ENCODE data around the gene GRPEL2.
"Not testable (repeated sequence)": the region's sequence is repeated elsewhere in the genome, so short reads cannot be mapped to it uniquely, and the experiment has no call there.

GRPEL2 gene

GRCh38 chr5:149376711-149377447 lies 31.6 kb downstream of the GRPEL2 start:
- DNase-seq (ENCODE audit: low read depth in 2 of 2), result no peak

GRCh38 chr5:149378241-149378820 lies 33.0 kb downstream of the GRPEL2 start:
- DNase-seq (ENCODE audit: low read depth in 2 of 2), result no peak

- no peak for DNase-seq (ENCODE audit: low read depth in 2 of 2)
Observed at GRCh38 chr5:149379177-149379761, 34.0 kb downstream of the GRPEL2 start, which contains the start of gene IL17B. IL17B (minus strand) TSS chr5:149379292; CDS start chr5:149379225, 67 bp downstream.

DNA sequence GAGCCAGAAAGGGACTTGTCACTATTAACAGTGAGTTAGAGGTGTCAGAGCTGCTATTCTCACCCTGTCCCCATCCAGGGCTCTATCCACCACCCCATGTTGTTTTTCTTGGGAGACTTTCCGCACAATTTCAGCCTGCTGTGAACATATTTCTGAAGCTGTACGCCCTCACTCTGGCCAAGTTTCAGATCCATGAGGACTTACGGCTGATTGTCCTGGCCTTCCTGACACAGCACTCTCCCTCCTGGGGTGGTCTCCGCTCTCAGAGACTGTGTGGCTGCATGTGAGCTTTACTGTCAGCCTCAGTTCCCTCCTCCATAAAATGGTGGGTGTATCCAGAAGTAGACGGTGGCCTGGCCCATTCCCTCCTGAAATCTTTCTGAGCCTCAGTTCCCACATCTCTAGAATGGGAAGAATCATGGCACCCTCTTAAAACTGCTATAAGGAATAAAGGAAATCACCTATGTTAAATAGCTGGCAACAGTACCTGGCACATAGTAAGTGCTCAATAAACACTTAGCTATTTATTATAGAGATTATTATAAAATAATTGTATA lies 34.6 kb downstream of the GRPEL2 start:
- no peak for DNase-seq (ENCODE audit: low read depth in 2 of 2)

GRCh38 chr5:149380466-149381121 lies 35.3 kb downstream of the GRPEL2 start:
- DNase-seq (ENCODE audit: low read depth in 2 of 2), result no peak

DNA sequence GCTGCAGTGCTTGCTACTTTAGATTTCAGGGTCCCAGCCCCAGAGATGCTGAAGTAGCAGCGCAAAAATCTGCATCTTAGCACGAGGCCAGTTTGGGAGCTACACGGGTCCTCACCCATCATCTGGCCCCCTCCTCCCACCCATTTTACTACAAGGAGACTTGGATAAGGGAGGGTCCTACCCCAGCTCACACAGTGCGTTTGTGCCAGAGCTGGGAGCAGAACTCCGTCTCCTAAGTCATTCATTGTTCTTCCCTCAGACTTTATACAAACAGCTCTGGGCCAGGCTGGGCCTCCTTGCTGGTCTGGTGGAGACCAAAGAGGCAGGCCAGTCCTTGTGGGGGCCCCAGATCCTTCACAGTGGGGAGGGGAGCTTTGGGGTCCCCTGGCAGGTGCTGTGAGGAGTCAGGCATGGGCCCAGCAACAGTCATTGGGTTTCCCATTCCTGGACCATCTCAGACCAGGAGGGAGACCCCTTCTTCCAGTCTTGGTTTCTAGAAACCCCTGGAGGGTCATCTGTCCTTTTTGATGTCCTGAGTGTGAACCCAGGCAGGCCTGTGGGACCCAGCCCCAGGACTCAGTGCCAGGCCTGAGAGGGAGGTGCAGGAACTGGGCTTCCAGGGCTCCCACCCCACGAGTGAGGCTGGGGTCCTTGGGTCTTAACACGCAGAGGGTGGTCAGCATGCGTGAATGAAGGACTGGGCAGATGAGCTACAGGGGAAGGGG lies 36.1 kb downstream of the GRPEL2 start:
- no peak for DNase-seq (ENCODE audit: low read depth in 2 of 2)

- peak; percentile 50 to 55 for DNase-seq (ENCODE audit: low read depth in 2 of 2)
Observed at GRCh38 chr5:149381986-149382338, 36.7 kb downstream of the GRPEL2 start.

DNA sequence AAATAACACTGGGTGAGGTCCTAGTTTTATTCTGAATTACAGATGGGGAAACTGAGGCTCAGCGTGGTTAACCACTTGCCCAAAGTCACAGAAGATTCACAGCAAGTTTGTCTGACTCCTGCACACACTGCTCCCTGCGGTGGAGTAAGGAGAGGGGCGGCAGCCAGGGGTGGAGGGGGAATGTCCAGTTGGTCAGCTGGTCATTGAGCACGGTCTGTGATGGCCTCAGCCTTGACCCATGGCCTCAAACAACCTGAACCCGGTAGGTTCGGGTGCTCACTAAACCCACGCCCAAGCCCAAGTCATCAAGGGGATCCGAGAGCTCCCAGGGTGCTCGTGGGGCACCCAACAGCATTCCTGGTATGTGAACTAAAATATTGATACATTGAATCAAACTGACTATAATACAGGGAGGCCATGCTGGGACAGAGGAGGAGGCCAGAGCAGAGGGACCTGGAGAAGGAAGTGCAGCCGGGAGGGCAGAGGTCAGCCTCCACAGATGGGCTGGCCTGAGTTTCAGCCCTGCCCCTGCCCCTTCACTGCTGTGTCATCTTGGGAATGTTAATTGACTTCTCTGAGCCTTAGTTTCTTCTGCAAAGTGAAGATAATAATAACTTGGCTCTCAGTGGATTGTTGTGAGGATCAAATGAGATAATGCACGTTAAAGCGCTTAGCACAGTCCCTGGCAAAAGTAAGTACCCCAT lies 37.4 kb downstream of the GRPEL2 start:
- no peak for DNase-seq (ENCODE audit: low read depth in 2 of 2)

- no peak for DNase-seq (ENCODE audit: low read depth in 2 of 2)
Observed at GRCh38 chr5:149383399-149383798, 38.1 kb downstream of the GRPEL2 start.

DNA sequence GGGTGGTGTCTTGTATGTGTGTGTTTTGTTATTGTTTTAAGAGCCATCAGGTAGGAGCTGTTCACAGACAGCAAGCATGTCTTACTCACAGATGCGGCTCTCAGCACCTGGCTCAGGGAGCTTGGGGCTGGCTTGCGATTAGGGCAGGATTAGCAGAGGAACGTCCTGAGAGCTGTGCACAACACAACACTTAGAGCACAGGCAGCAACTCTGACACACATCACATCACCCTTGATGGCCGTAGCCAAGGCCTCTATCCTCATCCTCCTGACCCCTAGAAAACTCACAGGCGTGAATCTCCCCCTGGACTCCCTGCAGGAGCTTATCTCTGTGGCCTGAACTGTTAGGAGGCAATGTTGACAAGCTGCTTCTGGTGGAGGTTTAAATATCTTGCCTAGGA lies 40.9 kb downstream of the GRPEL2 start:
- no peak for DNase-seq (ENCODE audit: low read depth in 2 of 2)

GRCh38 chr5:149387081-149387631 lies 41.9 kb downstream of the GRPEL2 start:
- no peak for DNase-seq (ENCODE audit: low read depth in 2 of 2)

DNA sequence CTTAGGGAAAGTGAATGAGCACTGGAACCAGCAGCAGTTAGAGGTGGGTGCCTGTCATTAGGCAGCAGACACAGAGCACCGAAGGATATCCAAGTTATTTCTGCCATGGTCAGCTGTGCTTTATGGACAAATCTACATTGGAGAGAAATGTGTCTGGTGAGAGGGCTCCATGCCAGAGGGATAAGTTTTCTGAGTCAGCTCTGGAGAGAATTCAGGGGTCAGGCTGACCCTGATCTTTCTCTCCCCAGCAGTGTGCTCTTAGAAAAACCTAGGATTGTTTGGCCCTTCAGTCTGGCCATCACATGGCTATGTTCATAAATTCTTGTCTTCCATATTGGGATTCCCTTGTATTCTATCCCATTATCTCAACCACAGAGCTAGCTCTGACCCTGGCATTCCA lies 42.7 kb downstream of the GRPEL2 start:
- no peak for DNase-seq (ENCODE audit: low read depth in 2 of 2)

DNA sequence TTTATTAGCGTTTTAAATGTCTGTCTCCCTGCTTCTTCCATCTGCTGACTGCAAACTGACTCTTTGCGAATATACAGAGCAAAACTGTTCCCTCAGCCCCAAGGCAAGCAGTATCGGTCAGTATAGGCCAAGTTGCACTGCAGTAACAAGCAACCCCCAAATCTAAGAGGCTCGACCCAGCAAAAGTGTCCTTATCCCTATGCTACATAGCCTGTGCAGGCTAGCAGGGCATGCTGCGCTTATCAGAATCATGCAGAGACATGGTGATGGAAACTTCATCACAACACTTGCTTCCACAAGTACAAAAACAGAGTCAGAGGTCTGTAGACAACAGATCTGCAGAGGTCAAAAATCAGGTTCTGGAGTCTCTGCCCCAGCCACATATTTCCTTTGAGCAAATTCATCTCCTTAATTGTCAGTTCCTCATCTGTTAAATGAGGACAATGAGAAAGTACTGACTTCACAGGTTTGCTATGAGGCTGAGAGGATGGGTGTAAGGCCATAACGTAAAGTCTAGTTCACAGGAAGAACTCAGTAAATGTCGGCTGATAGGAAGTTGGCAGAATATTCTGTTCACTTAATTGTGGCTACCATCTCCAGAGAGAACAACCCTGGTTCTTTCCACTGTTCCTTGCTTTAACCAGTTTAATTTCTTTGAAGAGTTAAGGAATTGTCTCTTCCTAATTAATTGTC lies 43.3 kb downstream of the GRPEL2 start:
- no peak for DNase-seq (ENCODE audit: low read depth in 2 of 2)

GRCh38 chr5:149389552-149390495 lies 44.5 kb downstream of the GRPEL2 start:
- DNase-seq (ENCODE audit: low read depth in 2 of 2), result no peak

DNA sequence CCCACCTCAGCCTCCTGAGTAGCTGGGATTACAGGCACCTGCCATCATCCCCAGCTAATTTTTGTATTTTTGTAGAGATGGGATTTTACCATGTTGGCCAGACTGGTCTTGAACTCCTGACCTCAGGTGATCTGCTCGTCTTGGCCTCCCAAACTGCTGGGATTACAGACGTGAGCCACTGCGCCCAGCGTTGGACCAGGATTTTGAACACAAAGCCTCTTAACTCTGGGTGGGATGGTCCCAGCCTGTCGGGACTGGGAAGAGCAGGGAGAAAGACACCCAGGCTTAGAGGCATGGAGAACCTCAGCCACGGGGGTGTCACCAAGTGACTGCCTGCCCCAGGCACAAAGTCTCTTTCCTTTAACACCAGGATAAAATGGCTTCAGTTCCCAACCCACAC lies 45.8 kb downstream of the GRPEL2 start:
- not testable (repeated sequence) for DNase-seq (ENCODE audit: low read depth in 2 of 2)

- no peak for DNase-seq (ENCODE audit: low read depth in 2 of 2)
Observed at GRCh38 chr5:149391524-149391923, 46.2 kb downstream of the GRPEL2 start.

DNA sequence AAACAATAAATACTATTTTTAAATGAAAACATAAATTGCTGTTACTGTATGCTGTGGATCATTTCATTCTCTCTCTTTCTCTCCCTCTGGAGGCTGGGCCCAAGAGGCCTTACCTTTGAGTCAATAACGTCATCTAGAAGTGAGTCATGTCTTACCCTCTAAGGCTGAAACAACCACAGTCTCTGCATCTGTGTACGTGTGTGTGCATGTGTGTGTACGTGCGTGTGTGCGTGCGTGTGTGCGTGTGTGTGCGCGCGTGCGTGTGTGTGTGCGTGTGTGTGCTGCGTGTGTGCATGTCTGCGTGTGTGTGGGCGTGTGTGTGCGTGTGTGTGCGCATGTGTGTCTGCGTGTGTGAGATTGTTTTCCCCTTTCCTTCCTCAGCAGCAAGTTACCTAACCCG lies 47.4 kb downstream of the GRPEL2 start:
- no peak for DNase-seq (ENCODE audit: low read depth in 2 of 2)

DNA sequence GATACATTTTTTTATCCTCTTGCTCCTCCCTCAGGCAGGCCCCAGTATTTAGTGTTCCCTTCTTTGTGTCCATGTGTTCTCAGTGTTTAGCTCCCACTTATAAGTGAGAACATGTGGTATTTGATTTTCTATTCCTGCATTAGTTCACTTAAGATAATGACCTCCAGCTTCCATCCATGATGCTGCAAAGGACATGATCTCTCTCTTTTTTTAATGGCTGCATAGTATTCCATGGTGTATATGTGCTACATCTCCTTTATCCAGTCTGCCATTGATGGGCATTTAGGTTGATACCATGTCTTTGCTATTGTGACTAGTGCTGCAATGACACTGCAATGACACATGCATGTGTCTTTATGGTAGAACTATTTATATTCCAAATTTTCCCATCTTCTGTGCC lies 49.7 kb downstream of the GRPEL2 start:
- not testable (repeated sequence) for DNase-seq (ENCODE audit: low read depth in 2 of 2)

DNA sequence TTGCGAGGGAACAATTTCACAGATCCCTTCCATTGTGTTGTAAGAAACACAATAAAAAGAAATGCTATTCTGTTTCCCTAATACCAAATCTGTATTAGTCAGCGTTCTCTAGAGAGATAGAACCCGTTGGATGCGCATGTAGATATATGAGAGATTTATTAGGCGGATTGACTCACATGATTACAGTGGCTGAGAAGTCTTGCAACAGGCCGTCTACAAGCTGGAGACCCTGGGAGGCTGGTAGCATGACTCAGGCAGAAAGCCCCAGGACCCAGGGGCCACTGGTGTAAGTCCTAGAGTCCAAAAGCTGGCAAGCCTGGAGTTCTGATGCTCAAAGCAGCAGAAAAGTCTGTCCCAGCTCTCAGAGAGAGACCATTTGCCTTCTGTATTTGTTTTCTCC lies 52.2 kb downstream of the GRPEL2 start:
- no peak for DNase-seq (ENCODE audit: low read depth in 2 of 2)
